Measurements from ENCODE around the gene SYCN.
A peak's percentile ranks its signal among the peaks of the same experiment; 100 is the strongest.

The SYCN gene

DNA sequence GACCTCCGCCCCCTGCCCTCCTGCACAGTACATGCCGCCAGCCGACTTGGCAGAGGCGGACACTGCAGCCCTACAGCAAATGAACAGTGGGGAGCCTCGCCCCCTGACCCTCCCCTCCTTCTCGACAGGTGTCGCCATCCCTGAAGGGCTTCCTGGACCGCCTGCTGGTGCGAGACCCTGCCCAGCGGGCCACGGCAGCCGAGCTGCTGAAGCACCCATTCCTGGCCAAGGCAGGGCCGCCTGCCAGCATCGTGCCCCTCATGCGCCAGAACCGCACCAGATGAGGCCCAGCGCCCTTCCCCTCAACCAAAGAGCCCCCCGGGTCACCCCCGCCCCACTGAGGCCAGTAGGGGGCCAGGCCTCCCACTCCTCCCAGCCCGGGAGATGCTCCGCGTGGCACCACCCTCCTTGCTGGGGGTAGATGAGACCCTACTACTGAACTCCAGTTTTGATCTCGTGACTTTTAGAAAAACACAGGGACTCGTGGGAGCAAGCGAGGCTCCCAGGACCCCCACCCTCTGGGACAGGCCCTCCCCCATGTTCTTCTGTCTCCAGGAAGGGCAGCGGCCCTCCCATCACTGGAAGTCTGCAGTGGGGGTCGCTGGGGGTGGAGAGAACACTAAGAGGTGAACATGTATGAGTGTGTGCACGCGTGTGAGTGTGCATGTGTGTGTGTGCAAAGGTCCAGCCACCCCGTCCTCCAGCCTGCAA, 25.6 kb downstream of the SYCN start:
- DNase-seq (ENCODE audit: low spot score) (peak; percentile 59), ATAC-seq (ENCODE audit: low read depth) (no peak)
- Histone ChIP-seq H3K4me3 (ENCODE audit: severe bottlenecking) (no peak overlapping the region), H3K4me1 (ENCODE audit: insufficient read depth, poor library complexity, severe bottlenecking) (no peaks in the 10 kb centered on the region), H3K27ac (ENCODE audit: poor library complexity, severe bottlenecking) (no peak overlapping the region), H3K27me3 (ENCODE audit: insufficient read depth, poor library complexity, severe bottlenecking) (no peaks in the 10 kb centered on the region), H3K36me3 (ENCODE audit: low read depth) (peaks cover 12% of the 10 kb centered on the region), H3K9me3 (ENCODE audit: severe bottlenecking) (no peaks in the 10 kb centered on the region)
- TF ChIP-seq CTCF (IDR thresholded peaks at IDR 0.05; ENCODE audit: poor library complexity, severe bottlenecking), result no peak

DNA sequence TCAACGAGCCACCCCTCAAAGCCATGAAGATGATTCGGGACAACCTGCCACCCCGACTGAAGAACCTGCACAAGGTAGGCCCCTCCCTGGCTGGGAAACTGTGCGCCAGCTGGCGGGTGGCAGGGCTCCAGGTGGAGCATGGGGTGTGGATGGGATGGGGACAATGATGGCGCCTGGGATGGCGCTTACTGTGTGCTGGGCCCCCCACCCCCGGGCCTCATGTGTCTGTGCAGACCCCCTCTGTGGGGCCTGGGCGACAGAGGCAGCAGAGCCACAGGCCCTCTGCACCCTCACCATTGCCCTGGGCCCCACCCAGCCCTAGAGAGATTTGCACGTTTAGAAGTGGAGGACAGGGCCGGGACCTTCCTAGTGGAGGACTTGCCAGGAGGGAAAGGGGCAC, 26.3 kb downstream of the SYCN start:
- no peak for ATAC-seq (ENCODE audit: low read depth)

GRCh38 chr19:39177110-39177699, 26.9 kb downstream of the SYCN start:
- Histone ChIP-seq H3K9me3 (ENCODE audit: severe bottlenecking) (no peaks in the 10 kb centered on the region), H3K4me1 (ENCODE audit: insufficient read depth, poor library complexity, severe bottlenecking) (no peaks in the 10 kb centered on the region), H3K4me3 (ENCODE audit: severe bottlenecking) (no peak overlapping the region), H3K27ac (ENCODE audit: poor library complexity, severe bottlenecking) (no peak overlapping the region), H3K27me3 (ENCODE audit: insufficient read depth, poor library complexity, severe bottlenecking) (no peaks in the 10 kb centered on the region), H3K36me3 (ENCODE audit: low read depth) (peaks cover 12% of the 10 kb centered on the region)
- DNase-seq (ENCODE audit: low spot score), result peak; percentile 49
- TF ChIP-seq CTCF (IDR thresholded peaks at IDR 0.05; ENCODE audit: poor library complexity, severe bottlenecking), result no peak
- no peak for ATAC-seq (ENCODE audit: low read depth)

More for the DNA sequence above, 26.3 kb downstream of the SYCN start:
- peaks cover 12% of the 10 kb centered on the region for H3K36me3 ChIP-seq (ENCODE audit: low read depth)
- no peak for TF ChIP-seq CTCF (IDR thresholded peaks at IDR 0.05; ENCODE audit: poor library complexity, severe bottlenecking)
- no peaks in the 10 kb centered on the region for H3K4me1 ChIP-seq (ENCODE audit: insufficient read depth, poor library complexity, severe bottlenecking)
- no peak overlapping the region for H3K4me3 ChIP-seq (ENCODE audit: severe bottlenecking)
- no peaks in the 10 kb centered on the region for H3K27me3 ChIP-seq (ENCODE audit: insufficient read depth, poor library complexity, severe bottlenecking)
- no peak for DNase-seq (ENCODE audit: low spot score)
- H3K27ac ChIP-seq (ENCODE audit: poor library complexity, severe bottlenecking), result no peak overlapping the region
- H3K9me3 ChIP-seq (ENCODE audit: severe bottlenecking), result no peaks in the 10 kb centered on the region

GRCh38 chr19:39175564-39175963, 28.5 kb downstream of the SYCN start:
- TF ChIP-seq CTCF (IDR thresholded peaks at IDR 0.05; ENCODE audit: poor library complexity, severe bottlenecking), result no peak
- Histone ChIP-seq H3K4me1 (ENCODE audit: insufficient read depth, poor library complexity, severe bottlenecking) (no peaks in the 10 kb centered on the region), H3K4me3 (ENCODE audit: severe bottlenecking) (no peak overlapping the region), H3K9me3 (ENCODE audit: severe bottlenecking) (no peaks in the 10 kb centered on the region), H3K27me3 (ENCODE audit: insufficient read depth, poor library complexity, severe bottlenecking) (no peaks in the 10 kb centered on the region), H3K27ac (ENCODE audit: poor library complexity, severe bottlenecking) (no peak overlapping the region), H3K36me3 (ENCODE audit: low read depth) (peaks cover 12% of the 10 kb centered on the region)
- DNase-seq (ENCODE audit: low spot score), result no peak
- no peak for ATAC-seq (ENCODE audit: low read depth)

Data from RWPE2 (cell line).